ENCODE measurements around the gene ATP5PF.

Gene ATP5PF

GRCh38 chr21:25750085-25750484, 15.4 kb upstream of the ATP5PF start:
- peaks cover 38% of the 10 kb centered on the region for H3K36me3 Mint-ChIP-seq (ENCODE audit: low read depth)
- H3K4me3 Mint-ChIP-seq = no peak overlapping the region
- no peaks in the 10 kb centered on the region for H3K4me1 Mint-ChIP-seq
- no peaks in the 10 kb centered on the region for H3K9me3 Mint-ChIP-seq
- TF ChIP-seq CTCF (IDR thresholded peaks at IDR 0.05; ENCODE audit: unreplicated experiment in 3 of 3) = no peak
- H3K27ac Mint-ChIP-seq = peak overlapping the region in 1 of 3 experiments; percentile 5
- no peaks in the 10 kb centered on the region for H3K27me3 Mint-ChIP-seq (ENCODE audit: low read depth)

GRCh38 chr21:25744854-25745253, 10.2 kb upstream of the ATP5PF start:
- Mint-ChIP-seq H3K27ac (no peak overlapping the region), H3K9me3 (no peaks in the 10 kb centered on the region)

GRCh38 chr21:25742900-25743299, 8.2 kb upstream of the ATP5PF start:
- Mint-ChIP-seq H3K36me3 (ENCODE audit: low read depth) (peaks cover 24% of the 10 kb centered on the region), H3K4me1 (peaks cover 8% of the 10 kb centered on the region), H3K9me3 (no peaks in the 10 kb centered on the region), H3K27ac (no peak overlapping the region), H3K27me3 (ENCODE audit: low read depth) (no peaks in the 10 kb centered on the region), H3K4me3 (no peak overlapping the region)
- no peak for TF ChIP-seq CTCF (IDR thresholded peaks at IDR 0.05; ENCODE audit: unreplicated experiment in 3 of 3)

More at GRCh38 chr21:25744854-25745253, 10.2 kb upstream of the ATP5PF start:
- peaks cover 29% of the 10 kb centered on the region for H3K36me3 Mint-ChIP-seq (ENCODE audit: low read depth)
- H3K4me1 Mint-ChIP-seq = no peaks in the 10 kb centered on the region
- no peak for TF ChIP-seq CTCF (IDR thresholded peaks at IDR 0.05; ENCODE audit: unreplicated experiment in 3 of 3)
- H3K4me3 Mint-ChIP-seq = no peak overlapping the region
- H3K27me3 Mint-ChIP-seq (ENCODE audit: low read depth) = no peaks in the 10 kb centered on the region

- peaks cover 38% of the 10 kb centered on the region for H3K4me1 Mint-ChIP-seq
- peak overlapping the region; percentile 100 for H3K27ac Mint-ChIP-seq
- H3K36me3 Mint-ChIP-seq (ENCODE audit: low read depth) = peaks cover 6% of the 10 kb centered on the region
- no peak for TF ChIP-seq CTCF (IDR thresholded peaks at IDR 0.05; ENCODE audit: unreplicated experiment in 3 of 3)
- peak overlapping the region; percentile 96 to 99 (median 97) for H3K4me3 Mint-ChIP-seq
- no peaks in the 10 kb centered on the region for H3K27me3 Mint-ChIP-seq (ENCODE audit: low read depth)
- H3K9me3 Mint-ChIP-seq = no peaks in the 10 kb centered on the region
Observed at GRCh38 chr21:25737421-25737820, 2.7 kb upstream of the ATP5PF start.

- H3K27ac Mint-ChIP-seq = peak overlapping the region; percentile 100
Observed at GRCh38 chr21:25735646-25736597, 1.2 kb upstream of the ATP5PF start.

More at GRCh38 chr21:25735646-25736597, 1.2 kb upstream of the ATP5PF start:
- no peaks in the 10 kb centered on the region for H3K9me3 Mint-ChIP-seq
- no peak for TF ChIP-seq CTCF (IDR thresholded peaks at IDR 0.05; ENCODE audit: unreplicated experiment in 3 of 3)
- H3K4me3 Mint-ChIP-seq = peak overlapping the region; percentile 96 to 99 (median 97)
- no peaks in the 10 kb centered on the region for H3K36me3 Mint-ChIP-seq (ENCODE audit: low read depth)
- no peaks in the 10 kb centered on the region for H3K27me3 Mint-ChIP-seq (ENCODE audit: low read depth)
- H3K4me1 Mint-ChIP-seq = peaks cover 38% of the 10 kb centered on the region

Data from nephron (organoid).